HEK293T (cell line): ENCODE data around the gene PFN1.

Experiments used
- CTCF ChIA-PET: fragments of 350-600 bp; formaldehyde crosslinking; extraction: SDS; loops from one replicate; lab custom pipeline; 2021; ENCODE audit warnings: antibody characterized with exemption, inconsistent platforms; lab: Yijun Ruan, JAX
- POLR2A ChIA-PET: fragments of 350-600 bp; formaldehyde crosslinking; extraction: SDS; loops from one replicate; lab custom pipeline; 2020; ENCODE audit warnings: antibody characterized with exemption, inconsistent platforms; lab: Yijun Ruan, JAX
- DNase-seq: peaks from one replicate; pipeline ENCODE4 v3.0.0; 2012; ENCODE audit warnings: mixed read lengths; ENCODE audit errors: extremely low spot score
- ARNT ChIP-seq: fragments of 450-650 bp; IDR thresholded peaks from 2 replicates; pipeline ENCODE4 v1.6.1; 2017; ENCODE audit warnings: mild to moderate bottlenecking
- BHLHE40 ChIP-seq: fragments of 450-650 bp; IDR thresholded peaks from 2 replicates; pipeline ENCODE4 v1.6.1; 2016; ENCODE audit warnings: mild to moderate bottlenecking, moderate library complexity, borderline replicate concordance
- CTBP1 ChIP-seq: fragments of 450-650 bp; IDR thresholded peaks from 2 replicates; pipeline ENCODE4 v1.6.1; 2016; ENCODE audit warnings: borderline replicate concordance
- ELF4 ChIP-seq: fragments of 450-650 bp; IDR thresholded peaks from 2 replicates; pipeline ENCODE4 v1.6.1; 2017; ENCODE audit warnings: antibody characterized with exemption
- FOXA1 ChIP-seq: fragments of 450-650 bp; IDR thresholded peaks from 2 replicates; pipeline ENCODE4 v1.6.1; 2016; ENCODE audit warnings: mild to moderate bottlenecking
- FOXK2 ChIP-seq: fragments of 450-650 bp; IDR thresholded peaks from 2 replicates; pipeline ENCODE4 v1.6.1; 2016; ENCODE audit warnings: mild to moderate bottlenecking
- FOXM1 ChIP-seq: fragments of 450-650 bp; IDR thresholded peaks from 2 replicates; pipeline ENCODE4 v1.6.1; 2017; ENCODE audit warnings: mild to moderate bottlenecking, borderline replicate concordance
- HDGF ChIP-seq: fragments of 450-650 bp; IDR thresholded peaks from 2 replicates; pipeline ENCODE4 v1.6.1; 2017; ENCODE audit warnings: antibody characterized with exemption, borderline replicate concordance
- L3MBTL2 ChIP-seq: fragments of 450-650 bp; conservative IDR thresholded peaks from 2 replicates; pipeline ENCODE4 v1.6.1; 2016; ENCODE audit warnings: mild to moderate bottlenecking
- LEF1 ChIP-seq: fragments of 450-650 bp; IDR thresholded peaks from 2 replicates; pipeline ENCODE4 v1.6.1; 2017; ENCODE audit warnings: mild to moderate bottlenecking, borderline replicate concordance
- NFRKB ChIP-seq: fragments of 450-650 bp; IDR thresholded peaks from 2 replicates; pipeline ENCODE4 v1.6.1; 2016; ENCODE audit warnings: mild to moderate bottlenecking, moderate library complexity
- PKNOX1 ChIP-seq: fragments of 450-650 bp; IDR thresholded peaks from 2 replicates; pipeline ENCODE4 v1.6.1; 2016
- SP1 ChIP-seq: fragments of 450-650 bp; IDR thresholded peaks from 2 replicates; pipeline ENCODE4 v1.6.1; 2017
- SUZ12 ChIP-seq: fragments of 450-650 bp; IDR thresholded peaks from 2 replicates; pipeline ENCODE4 v1.6.1; 2016; ENCODE audit warnings: mild to moderate bottlenecking
- TARDBP ChIP-seq: fragments of 450-650 bp; IDR thresholded peaks from 2 replicates; pipeline ENCODE4 v1.6.1; 2016
- ZNF384 ChIP-seq: fragments of 450-650 bp; IDR thresholded peaks from 2 replicates; pipeline ENCODE4 v1.6.1; 2016

PFN1 gene

GRCh38 chr17:4968486-4969046 is 20.2 kb upstream of the PFN1 start:
- CTCF ChIA-PET: interaction anchor here (0.7 to 1.8 kb wide), 2 partner anchors 19 to 59 kb away, joined by 5 to 8 read pairs; partner anchors contain the start of gene CAMTA2
- DNase-seq: no peak
- POLR2A ChIA-PET: interaction anchor here (0.8 to 4.3 kb wide), 4 partner anchors 21 to 60 kb away, joined by 4 to 84 read pairs (median 46); partner anchors contain the start of genes PFN1, RNF167 and SLC25A11
- TF ChIP-seq ELF4 (no peak), SP1 (no peak), L3MBTL2 (peak; percentile 8; the same call in 1 of the 2 replicates), ARNT (no peak), TARDBP (no peak), FOXK2 (no peak), HDGF (no peak), BHLHE40 (no peak), SUZ12 (no peak)

- CTCF ChIA-PET: interaction anchor here (0.7 to 2.5 kb wide), 5 partner anchors 11 to 59 kb away, joined by 3 to 8 read pairs (median 5); partner anchors contain the start of gene CAMTA2
- TF ChIP-seq L3MBTL2 (peak; percentile 89), ELF4 (peak; percentile 41; the same call in 1 of the 2 replicates), ZNF384 (no peak)
- DNase-seq: peak; percentile 93
- POLR2A ChIA-PET: interaction anchor here (0.7 to 4.3 kb wide), 21 partner anchors 8 to 177 kb away, joined by 3 to 110 read pairs (median 5); partner anchors contain the start of genes CAMTA2, ENO3, INCA1 and KIF1C
Measured at GRCh38 chr17:4967539-4968485, 19.5 kb upstream of the PFN1 start, which contains the start of gene SPAG7. TSS of gene SPAG7 (minus strand) at chr17:4967817. CDS start at chr17:4967804, 13 bp downstream.

- peak; percentile 95 for DNase-seq
- POLR2A ChIA-PET: interaction anchor here (0.6 to 4.3 kb wide), 23 partner anchors 9 to 223 kb away, joined by 3 to 110 read pairs (median 4); partner anchors contain the start of genes CAMTA2, ENO3, INCA1 and KIF1C
- CTCF ChIA-PET: interaction anchor here (1.1 to 2.5 kb wide), 4 partner anchors 10 to 58 kb away, joined by 3 to 8 read pairs (median 6); partner anchors contain the start of gene CAMTA2
- TF ChIP-seq BHLHE40 (no peak), L3MBTL2 (peak; percentile 92), SP1 (no peak), PKNOX1 (peak; percentile 100), CTBP1 (no peak)
Measured at GRCh38 chr17:4966844-4967538, 18.7 kb upstream of the PFN1 start.

DNA sequence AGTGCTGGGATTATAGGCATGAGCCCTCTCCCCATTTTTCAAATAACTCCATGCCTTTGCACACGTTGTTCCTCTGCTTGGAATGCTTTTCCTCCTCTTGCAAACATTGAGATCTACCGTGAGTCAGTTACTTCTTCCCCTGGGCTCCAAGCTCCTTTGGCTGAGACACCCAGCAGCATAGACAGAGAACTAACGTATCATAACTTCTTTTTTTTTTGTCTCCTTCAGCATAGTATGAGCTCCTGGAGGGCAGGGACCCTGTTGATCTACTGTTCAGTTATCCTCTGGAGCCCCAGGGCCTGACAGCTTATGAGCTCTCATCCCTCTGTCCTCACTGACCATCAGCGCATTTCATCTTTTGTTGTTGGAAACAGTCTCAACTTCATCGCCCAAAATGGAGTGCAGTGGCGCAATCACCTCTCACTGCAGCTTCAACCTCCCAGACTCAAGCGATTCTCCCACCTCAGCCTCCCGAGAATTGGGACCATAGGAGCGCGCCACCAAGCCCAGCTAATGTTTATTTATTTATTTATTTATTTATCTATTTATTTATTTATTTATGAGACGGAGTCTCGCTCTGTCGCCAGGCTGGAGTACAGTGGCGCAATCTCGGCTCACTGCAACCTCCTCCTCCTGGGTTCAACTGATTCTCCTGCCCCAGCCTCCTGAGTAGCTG is 17.1 kb upstream of the PFN1 start:
- no peak for DNase-seq
- ChIA-PET CTCF (interaction anchor here (1.7 to 2.5 kb wide), 2 partner anchors 22 to 56 kb away, joined by 7 to 8 read pairs; partner anchors contain the start of gene CAMTA2), POLR2A (interaction anchor here (0.8 to 4.3 kb wide), 6 partner anchors 11 to 56 kb away, joined by 3 to 110 read pairs (median 52); partner anchors contain the start of genes CAMTA2, ENO3, PFN1 and RNF167)
- TF ChIP-seq FOXM1: no peak
- no peak for TF ChIP-seq CTBP1
- no peak for TF ChIP-seq PKNOX1
- no peak for TF ChIP-seq BHLHE40
- no peak for TF ChIP-seq HDGF
- no peak for TF ChIP-seq TARDBP
- TF ChIP-seq ARNT: no peak
- TF ChIP-seq FOXA1: no peak
- TF ChIP-seq SP1: no peak
- no peak for TF ChIP-seq ZNF384
- TF ChIP-seq LEF1: no peak
- no peak for TF ChIP-seq L3MBTL2
- no peak for TF ChIP-seq ELF4
- no peak for TF ChIP-seq NFRKB
- no peak for TF ChIP-seq FOXK2
- TF ChIP-seq SUZ12: no peak

DNA sequence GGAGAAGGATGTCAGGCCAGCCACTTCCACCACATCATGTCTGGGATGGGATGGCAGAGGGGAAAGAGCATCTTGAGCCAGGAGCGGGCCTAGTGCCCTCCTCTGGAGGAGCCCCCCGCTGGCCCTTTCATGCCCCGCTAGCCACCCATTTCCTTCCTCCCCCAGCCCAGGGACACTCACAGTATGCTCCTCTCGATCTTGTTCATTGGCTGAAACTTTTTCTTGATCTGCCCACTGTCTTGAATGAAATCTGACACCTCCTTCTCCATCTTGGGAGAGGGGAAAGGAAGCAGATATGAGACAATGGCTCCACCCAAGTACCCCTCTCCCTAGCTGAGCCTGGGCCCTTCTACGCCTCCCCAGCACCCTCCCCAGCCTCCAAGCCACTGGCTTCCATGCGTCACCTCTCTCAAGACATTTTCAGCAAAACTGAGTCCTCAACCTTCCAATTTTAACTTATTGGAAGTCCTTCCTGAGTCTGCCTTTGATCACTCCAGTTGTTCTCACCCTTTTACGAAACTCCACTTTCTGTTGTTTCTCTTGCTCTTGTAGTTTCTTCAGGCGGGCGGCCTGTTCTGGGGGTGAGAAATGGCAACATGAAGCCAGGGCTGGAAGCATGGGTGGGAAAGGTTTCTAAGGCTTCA is 12.1 kb upstream of the PFN1 start:
- no peak for DNase-seq
- ChIA-PET CTCF (no interaction called here), POLR2A (no interaction called here)
- TF ChIP-seq NFRKB: no peak
- no peak for TF ChIP-seq ZNF384
- no peak for TF ChIP-seq HDGF
- no peak for TF ChIP-seq CTBP1
- no peak for TF ChIP-seq FOXK2
- TF ChIP-seq L3MBTL2: no peak
- TF ChIP-seq SP1: no peak
- no peak for TF ChIP-seq ELF4
- TF ChIP-seq ARNT: no peak
- no peak for TF ChIP-seq BHLHE40
- TF ChIP-seq TARDBP: no peak
- TF ChIP-seq FOXM1: no peak
- TF ChIP-seq LEF1: no peak
- no peak for TF ChIP-seq FOXA1
